Mesendoderm (in vitro differentiated cells): ENCODE results near the gene RUNX2.

Source experiments
- DNase-seq: peaks from one replicate; pipeline ENCODE4 v3.0.0; 2013
- H2AK5ac ChIP-seq: 2 replicates; pipeline ENCODE4 v1.6.1; 2013; ENCODE audit warnings: low read length, inconsistent platforms
- H2BK120ac ChIP-seq: 2 replicates; pipeline ENCODE4 v1.6.1; 2013; ENCODE audit warnings: low read depth, mild to moderate bottlenecking, low read length, moderate library complexity, mixed read lengths
- H2BK15ac ChIP-seq: replicated peaks from 2 replicates; pipeline ENCODE4 v1.6.1; 2013; ENCODE audit warnings: low read depth, mild to moderate bottlenecking, moderate library complexity
- H2BK5ac ChIP-seq: 2 replicates; pipeline ENCODE4 v1.6.1; 2013; ENCODE audit warnings: low read length, inconsistent platforms
- H3K18ac ChIP-seq: 2 replicates; pipeline ENCODE4 v1.6.1; 2013; ENCODE audit warnings: mild to moderate bottlenecking, low read length, mixed read lengths
- H3K23ac ChIP-seq: one replicate; pipeline ENCODE4 v1.6.1; 2013; ENCODE audit warnings: low read length
- H3K27ac ChIP-seq: 2 replicates; pipeline ENCODE4 v1.5.1; 2013; ENCODE audit warnings: low read depth, mild to moderate bottlenecking, inconsistent platforms, low read length, moderate library complexity
- H3K27me3 ChIP-seq: 2 replicates; pipeline ENCODE4 v1.6.1; 2013; ENCODE audit warnings: low read length, control low read depth, mild to moderate bottlenecking, inconsistent platforms; ENCODE audit not compliant: insufficient read depth, poor library complexity
- H3K36me3 ChIP-seq: 2 replicates; pipeline ENCODE4 v1.6.1; 2013; ENCODE audit warnings: low read length, inconsistent platforms; ENCODE audit not compliant: control insufficient read depth, insufficient read depth
- H3K4ac ChIP-seq: one replicate; pipeline ENCODE4 v1.6.1; 2013; ENCODE audit warnings: low read depth, mild to moderate bottlenecking, low read length, moderate library complexity
- H3K4me1 ChIP-seq: 2 replicates; pipeline ENCODE4 v1.6.1; 2013; ENCODE audit warnings: low read depth, low read length, inconsistent platforms; ENCODE audit not compliant: control insufficient read depth
- H3K4me2 ChIP-seq: 2 replicates; pipeline ENCODE4 v1.6.1; 2013; ENCODE audit warnings: low read length
- H3K4me3 ChIP-seq: 2 replicates; pipeline ENCODE4 v1.5.1; 2013; ENCODE audit warnings: mild to moderate bottlenecking, low read length
- H3K56ac ChIP-seq: one replicate; pipeline ENCODE4 v1.6.1; 2013; ENCODE audit warnings: low read length
- H3K79me1 ChIP-seq: 2 replicates; pipeline ENCODE4 v1.6.1; 2013; ENCODE audit warnings: low read length, inconsistent platforms
- H3K79me2 ChIP-seq: 2 replicates; pipeline ENCODE4 v1.6.1; 2013; ENCODE audit warnings: mild to moderate bottlenecking, low read length; ENCODE audit not compliant: control insufficient read depth, insufficient read depth
- H3K9ac ChIP-seq: 2 replicates; pipeline ENCODE4 v1.6.1; 2013; ENCODE audit warnings: low read length, inconsistent platforms
- H4K5ac ChIP-seq: one replicate; pipeline ENCODE4 v1.6.1; 2013; ENCODE audit warnings: low read length
- H4K8ac ChIP-seq: one replicate; pipeline ENCODE4 v1.6.1; 2013; ENCODE audit warnings: low read depth, mild to moderate bottlenecking, control low read depth, low read length, moderate library complexity
- WGBS: extraction: QIAGEN DNeasy Blood & Tissue Kit; methylation state at CpG from one replicate; pipeline ENCODE4 v1.1.7; 2013; ENCODE audit warnings: low lambda C conversion rate, missing lambda C conversion rate; ENCODE audit not compliant: insufficient coverage; ENCODE audit errors: extremely low coverage; 5-methylcytosine and 5-hydroxymethylcytosine counted together

Gene RUNX2

GRCh38 chr6:45626087-45626891 lies 298.2 kb downstream of the RUNX2 start:
- H2BK15ac ChIP-seq = no peak overlapping the region
- H2AK5ac ChIP-seq = no peak overlapping the region
- H4K8ac ChIP-seq = no peak overlapping the region
- DNase-seq = no peak
- no peak overlapping the region for H3K27ac ChIP-seq
- H3K79me2 ChIP-seq = no peaks in the 10 kb centered on the region
- no CpG with 5 or more reads among the region's 5 CpGs for WGBS
- no peak overlapping the region for H3K4me3 ChIP-seq
- H3K36me3 ChIP-seq = no peaks in the 10 kb centered on the region
- H4K5ac ChIP-seq = no peak overlapping the region
- H3K4me2 ChIP-seq = no peak overlapping the region
- no peaks in the 10 kb centered on the region for H3K27me3 ChIP-seq
- no peak overlapping the region for H3K23ac ChIP-seq
- H2BK120ac ChIP-seq = no peak overlapping the region
- H3K4ac ChIP-seq = no peak overlapping the region
- no peak overlapping the region for H3K9ac ChIP-seq
- no peak overlapping the region for H3K18ac ChIP-seq
- no peak overlapping the region for H3K56ac ChIP-seq
- no peak overlapping the region for H2BK5ac ChIP-seq
- no peaks in the 10 kb centered on the region for H3K4me1 ChIP-seq
- no peaks in the 10 kb centered on the region for H3K79me1 ChIP-seq

GRCh38 chr6:45630314-45630713 lies 302.2 kb downstream of the RUNX2 start:
- no peak overlapping the region for H2BK120ac ChIP-seq
- DNase-seq = no peak
- no peaks in the 10 kb centered on the region for H3K4me1 ChIP-seq
- no peak overlapping the region for H3K27ac ChIP-seq
- no CpG with 5 or more reads among the region's 2 CpGs for WGBS
- H3K4me3 ChIP-seq = no peak overlapping the region
- H3K27me3 ChIP-seq = no peaks in the 10 kb centered on the region
- H2AK5ac ChIP-seq = no peak overlapping the region
- no peak overlapping the region for H4K8ac ChIP-seq
- H3K23ac ChIP-seq = no peak overlapping the region
- H3K18ac ChIP-seq = no peak overlapping the region
- H3K4ac ChIP-seq = no peak overlapping the region
- no peak overlapping the region for H3K9ac ChIP-seq
- no peak overlapping the region for H3K4me2 ChIP-seq
- H2BK15ac ChIP-seq = no peak overlapping the region
- H3K79me2 ChIP-seq = no peaks in the 10 kb centered on the region
- no peak overlapping the region for H2BK5ac ChIP-seq
- no peak overlapping the region for H3K56ac ChIP-seq
- H4K5ac ChIP-seq = no peak overlapping the region
- H3K79me1 ChIP-seq = no peaks in the 10 kb centered on the region
- H3K36me3 ChIP-seq = no peaks in the 10 kb centered on the region

- Histone ChIP-seq H3K23ac (no peak overlapping the region), H3K4me2 (no peak overlapping the region), H3K27ac (no peak overlapping the region), H3K9ac (no peak overlapping the region), H3K79me2 (no peaks in the 10 kb centered on the region), H2BK15ac (no peak overlapping the region), H3K18ac (no peak overlapping the region), H4K8ac (no peak overlapping the region), H3K4me1 (no peaks in the 10 kb centered on the region), H2AK5ac (no peak overlapping the region), H2BK120ac (no peak overlapping the region), H3K36me3 (no peaks in the 10 kb centered on the region), H3K79me1 (no peaks in the 10 kb centered on the region), H3K56ac (no peak overlapping the region), H3K4me3 (no peak overlapping the region), H4K5ac (no peak overlapping the region), H3K4ac (no peak overlapping the region), H2BK5ac (no peak overlapping the region), H3K27me3 (no peaks in the 10 kb centered on the region)
- WGBS = no CpG with 5 or more reads among the region's 4 CpGs
- no peak for DNase-seq
These were observed 302.7 kb downstream of the RUNX2 start for GRCh38 chr6:45630801-45631200.

- no peak for DNase-seq
- Histone ChIP-seq H2BK15ac (no peak overlapping the region), H3K4me1 (no peaks in the 10 kb centered on the region), H3K23ac (no peak overlapping the region), H3K79me1 (no peaks in the 10 kb centered on the region), H3K9ac (no peak overlapping the region), H2BK120ac (no peak overlapping the region), H4K8ac (no peak overlapping the region), H3K56ac (no peak overlapping the region), H3K4me2 (no peak overlapping the region), H3K27ac (no peak overlapping the region), H3K79me2 (no peaks in the 10 kb centered on the region), H3K36me3 (no peaks in the 10 kb centered on the region), H4K5ac (no peak overlapping the region), H3K4me3 (no peak overlapping the region), H2AK5ac (no peak overlapping the region), H3K27me3 (no peaks in the 10 kb centered on the region), H3K4ac (no peak overlapping the region), H3K18ac (no peak overlapping the region), H2BK5ac (no peak overlapping the region)
- no CpG with 5 or more reads among the region's 3 CpGs for WGBS
These were observed 303.3 kb downstream of the RUNX2 start for GRCh38 chr6:45631396-45631795.

GRCh38 chr6:45633272-45633908 lies 305.3 kb downstream of the RUNX2 start:
- Histone ChIP-seq H3K4ac (no peak overlapping the region), H3K27ac (no peak overlapping the region), H3K36me3 (no peaks in the 10 kb centered on the region), H3K27me3 (no peaks in the 10 kb centered on the region), H3K56ac (no peak overlapping the region), H3K79me2 (no peaks in the 10 kb centered on the region), H4K5ac (no peak overlapping the region), H3K4me2 (no peak overlapping the region), H4K8ac (no peak overlapping the region), H2BK15ac (no peak overlapping the region), H3K23ac (no peak overlapping the region), H3K79me1 (no peaks in the 10 kb centered on the region), H2BK5ac (no peak overlapping the region), H3K4me1 (no peaks in the 10 kb centered on the region), H3K18ac (no peak overlapping the region), H3K4me3 (no peak overlapping the region), H2BK120ac (no peak overlapping the region), H3K9ac (no peak overlapping the region), H2AK5ac (no peak overlapping the region)
- WGBS = no CpG with 5 or more reads among the region's 6 CpGs
- DNase-seq = no peak
